IMR-90 (cell line): ENCODE results near the gene ARMC8. TPM values are rescaled to one million over a fixed set of nuclear protein-coding genes. Genes with fewer than 3 reads are reported as not detected.

Experiments used
- ATAC-seq: fragments of 200-7000 bp; cut with Tn5 transposase; 2 replicates; pipeline ENCODE4 v1.9.1; 2020; ENCODE audit warnings: low read depth, mild to moderate bottlenecking, moderate library complexity
- BruUV-seq: library from RNA; stranded (reverse); fragments of 400-500 nt; replicated peaks from 2 replicates; lab custom pipeline; 2021; lab: Mats Ljungman, UMichigan
- CTCF ChIA-PET: fragments of 300-600 bp; formaldehyde crosslinking; extraction: SDS; loops from one replicate; lab custom pipeline; 2021; ENCODE audit warnings: antibody characterized with exemption; lab: Yijun Ruan, JAX
- POLR2A ChIA-PET: fragments of 300-600 bp; sonication (Branson Sonifier 250); formaldehyde crosslinking; loops from one replicate; lab custom pipeline; 2022; ENCODE audit warnings: antibody characterized with exemption; ENCODE audit not compliant: unreplicated experiment; lab: Charles Lee
- DNase-seq: peaks from one replicate; pipeline ENCODE4 v3.0.0; 2013
- H2AFZ ChIP-seq: replicated peaks from 2 replicates; pipeline ENCODE3; 2013; ENCODE audit warnings: low read length, mild to moderate bottlenecking; ENCODE audit not compliant: poor library complexity
- H2AK5ac ChIP-seq: 2 replicates; pipeline ENCODE4 v1.6.1; 2013; ENCODE audit warnings: low read depth, low read length, inconsistent platforms
- H2AK9ac ChIP-seq: replicated peaks from 2 replicates; pipeline ENCODE3; 2013; ENCODE audit warnings: mild to moderate bottlenecking, low read depth, low read length, moderate library complexity; ENCODE audit not compliant: poor library complexity
- H2BK120ac ChIP-seq: 2 replicates; pipeline ENCODE4 v1.6.1; 2013; ENCODE audit warnings: low read depth, low read length, inconsistent platforms
- H2BK15ac ChIP-seq: 3 replicates; pipeline ENCODE4 v1.6.1; 2013; ENCODE audit warnings: low read depth, low read length, inconsistent platforms
- H2BK20ac ChIP-seq: 2 replicates; pipeline ENCODE4 v1.6.1; 2013; ENCODE audit warnings: low read depth, mild to moderate bottlenecking, inconsistent platforms, low read length, moderate library complexity
- H2BK5ac ChIP-seq: 2 replicates; pipeline ENCODE4 v1.6.1; 2013; ENCODE audit warnings: mild to moderate bottlenecking, low read depth, low read length, inconsistent platforms; ENCODE audit not compliant: poor library complexity, severe bottlenecking
- H3K14ac ChIP-seq: replicated peaks from 2 replicates; pipeline ENCODE4 v1.6.1; 2013; ENCODE audit warnings: low read depth, low read length, inconsistent platforms
- H3K18ac ChIP-seq: 2 replicates; pipeline ENCODE4 v1.6.1; 2013; ENCODE audit warnings: low read depth, low read length, control low read depth
- H3K23ac ChIP-seq: 2 replicates; pipeline ENCODE4 v1.6.1; 2013; ENCODE audit warnings: low read depth, low read length, inconsistent platforms
- H3K27ac ChIP-seq: 2 replicates; pipeline ENCODE4 v1.5.1; 2013; ENCODE audit warnings: mild to moderate bottlenecking, control low read depth, low read length; ENCODE audit not compliant: insufficient read depth
- H3K27me3 ChIP-seq: 2 replicates; pipeline ENCODE4 v1.6.1; 2013; ENCODE audit warnings: low read length; ENCODE audit not compliant: control insufficient read depth, insufficient read depth
- H3K36me3 ChIP-seq: 2 replicates; pipeline ENCODE4 v1.6.1; 2013; ENCODE audit warnings: low read length, mixed read lengths; ENCODE audit not compliant: control insufficient read depth, insufficient read depth
- H3K4ac ChIP-seq: 2 replicates; pipeline ENCODE4 v1.6.1; 2013; ENCODE audit warnings: low read depth, low read length, inconsistent platforms
- H3K4me1 ChIP-seq: 2 replicates; pipeline ENCODE4 v1.6.1; 2013; ENCODE audit warnings: low read length, mixed read lengths; ENCODE audit not compliant: control insufficient read depth, insufficient read depth
- H3K4me2 ChIP-seq: 2 replicates; pipeline ENCODE4 v1.6.1; 2013; ENCODE audit warnings: low read depth, mild to moderate bottlenecking, control low read depth, low read length, moderate library complexity
- H3K4me3 ChIP-seq: 2 replicates; pipeline ENCODE4 v1.5.1; 2013; ENCODE audit warnings: low read depth, mild to moderate bottlenecking, control low read depth, low read length, moderate library complexity; ENCODE audit not compliant: insufficient read depth
- H3K56ac ChIP-seq: 2 replicates; pipeline ENCODE4 v1.6.1; 2013; ENCODE audit warnings: low read length, inconsistent platforms; ENCODE audit not compliant: insufficient read depth; ENCODE audit errors: extremely low read depth
- H3K79me1 ChIP-seq, 2 experiments: 2 replicates each; pipeline ENCODE4 v1.6.1; 2013; ENCODE audit warnings: low read length in 2 of 2, inconsistent platforms in 1 of 2, low read depth in 1 of 2
- H3K9ac ChIP-seq: 2 replicates; pipeline ENCODE4 v1.6.1; 2013; ENCODE audit warnings: low read depth, low read length, control low read depth
- H3K9me1 ChIP-seq: 2 replicates; pipeline ENCODE4 v1.6.1; 2013; ENCODE audit warnings: low read length, inconsistent platforms; ENCODE audit not compliant: insufficient read depth
- H3K9me3 ChIP-seq: 2 replicates; pipeline ENCODE4 v1.6.1; 2013; ENCODE audit warnings: low read length; ENCODE audit not compliant: control insufficient read depth, insufficient read depth
- H4K20me1 ChIP-seq: 2 replicates; pipeline ENCODE4 v1.6.1; 2013; ENCODE audit warnings: low read length, inconsistent platforms; ENCODE audit not compliant: insufficient read depth
- H4K5ac ChIP-seq: 2 replicates; pipeline ENCODE4 v1.6.1; 2013; ENCODE audit warnings: mild to moderate bottlenecking, low read depth, low read length, control low read depth
- H4K8ac ChIP-seq, 2 experiments: 2 replicates each; pipeline ENCODE4 v1.6.1; 2013; ENCODE audit warnings: low read depth in 2 of 2, low read length in 2 of 2, control low read depth in 1 of 2, inconsistent platforms in 1 of 2
- H4K91ac ChIP-seq: 2 replicates; pipeline ENCODE4 v1.6.1; 2013; ENCODE audit warnings: low read depth, low read length, inconsistent platforms; ENCODE audit not compliant: insufficient read depth
- CEBPB ChIP-seq: IDR thresholded peaks from 2 replicates; pipeline ENCODE4 v1.6.1; 2012; ENCODE audit warnings: low read depth, low read length, improper control_type of control experiment
- CHD1 ChIP-seq: IDR thresholded peaks from 2 replicates; pipeline ENCODE4 v1.6.1; 2012; ENCODE audit warnings: low read depth, low read length, improper control_type of control experiment
- ELK1 ChIP-seq: fragments of 150-350 bp; IDR thresholded peaks from 2 replicates; pipeline ENCODE4 v1.6.1; 2016; ENCODE audit warnings: low read depth, mild to moderate bottlenecking, low read length, moderate library complexity, borderline replicate concordance
- FOS ChIP-seq: fragments of 150-350 bp; IDR thresholded peaks from 2 replicates; pipeline ENCODE4 v1.6.1; 2016; ENCODE audit warnings: low read depth, low read length
- MAFK ChIP-seq: IDR thresholded peaks from 2 replicates; pipeline ENCODE4 v1.6.1; 2012; ENCODE audit warnings: low read depth, low read length, improper control_type of control experiment
- MXI1 ChIP-seq: IDR thresholded peaks from 2 replicates; pipeline ENCODE4 v1.6.1; 2012; ENCODE audit warnings: low read depth, mild to moderate bottlenecking, low read length, moderate library complexity, borderline replicate concordance
- RCOR1 ChIP-seq: IDR thresholded peaks from 2 replicates; pipeline ENCODE4 v1.6.1; 2012; ENCODE audit warnings: mild to moderate bottlenecking, low read length, improper control_type of control experiment; ENCODE audit not compliant: insufficient replicate concordance
- RFX5 ChIP-seq: IDR thresholded peaks from 2 replicates; pipeline ENCODE4 v1.8.0; 2012; ENCODE audit warnings: low read depth, mild to moderate bottlenecking, low read length, moderate library complexity
- WGBS, 2 experiments: methylation state at CpG; one replicate each; pipeline versions ENCODE4 v1.1.5 to v1.1.7; 2013; ENCODE audit warnings: missing lambda C conversion rate in 2 of 2; ENCODE audit not compliant: insufficient read length in 1 of 2; ENCODE audit errors: extremely low coverage in 2 of 2; 5-methylcytosine and 5-hydroxymethylcytosine counted together
- dilution Hi-C: fragments of 300-500 bp; cut with HindIII; formaldehyde crosslinking; loops from one replicate; pipeline ENCODE4 v1.14.3; 2018; ENCODE audit warnings: low sequenced_read_pairs; ENCODE audit not compliant: unreplicated experiment
- in situ Hi-C: fragments of 300-500 bp; cut with MboI; formaldehyde crosslinking; loops from 3 replicates; pipeline ENCODE4 v1.14.3; 2019; ENCODE audit warnings: low sequenced_read_pairs, inconsistent platforms, mixed read lengths
- intact Hi-C: fragments of 100-400 bp; cut with micrococcal nuclease; formaldehyde crosslinking; loops from 2 replicates; pipeline ENCODE4 v1.10.0; 2022
- polyA plus RNA-seq, 3 experiments: library from polyadenylated mRNA; depleted of rRNA; stranded (reverse); fragments of >200 nt; gene quantifications; 2 replicates each; pipeline ENCODE4 v1.2.3, GENCODE V29; 2012; ENCODE audit warnings: low replicate concordance in 1 of 3
- total RNA-seq: library from RNA; depleted of rRNA; stranded (reverse); fragments of >200 nt; gene quantifications from 2 replicates; pipeline ENCODE4 v1.2.3, GENCODE V29; 2012
- TF ChIP-seq, protein P1 (sequence below): conservative IDR thresholded peaks from 2 replicates; pipeline ENCODE4 v1.5.1; 2012; ENCODE audit warnings: mild to moderate bottlenecking, low read depth, low read length, improper control_type of control experiment

The ARMC8 gene
- total and polyA plus RNA-seq, 2 of the 4 experiments (the other 2 are of a cell fraction), result 39.1 to 75.1 TPM

- no peak overlapping the region for H3K27ac ChIP-seq
- no peak overlapping the region for H4K8ac ChIP-seq
- peaks cover 3% of the 10 kb centered on the region; the same call in 1 of the 2 replicates for H3K9me1 ChIP-seq
- no peak overlapping the region for H3K56ac ChIP-seq
- H3K36me3 ChIP-seq, result peaks cover 4% of the 10 kb centered on the region
- no peak overlapping the region for H2BK20ac ChIP-seq
- H3K18ac ChIP-seq, result no peak overlapping the region
- no peak overlapping the region for H3K4ac ChIP-seq
- WGBS, 2 experiments, result 89% methylated on average over 3 of the region's 4 CpGs; no CpG with 5 or more reads in 1 of the 2 experiments
- H2AK9ac ChIP-seq, result no peak overlapping the region
- no peak overlapping the region for H3K4me3 ChIP-seq
- no peak for ATAC-seq
- H4K20me1 ChIP-seq, result no peaks in the 10 kb centered on the region
- DNase-seq, result no peak
- H3K4me2 ChIP-seq, result no peak overlapping the region
- dilution Hi-C loops (no loop called here), in situ Hi-C loops (no loop called here), intact Hi-C loops (no loop called here)
- H2BK5ac ChIP-seq, result no peak overlapping the region
- no peak overlapping the region for H4K5ac ChIP-seq
- no peaks in the 10 kb centered on the region for H3K9me3 ChIP-seq
- no peak overlapping the region for H3K23ac ChIP-seq
- no peak overlapping the region for H2BK120ac ChIP-seq
- POLR2A ChIA-PET, result no interaction called here
- H4K91ac ChIP-seq, result no peak overlapping the region
- no peak overlapping the region for H2BK15ac ChIP-seq
- H2AK5ac ChIP-seq, result no peak overlapping the region
- no TSS peak for BruUV-seq
- no peaks in the 10 kb centered on the region for H3K27me3 ChIP-seq
- TF ChIP-seq CEBPB, result no peak
- TF ChIP-seq, protein P1, sequence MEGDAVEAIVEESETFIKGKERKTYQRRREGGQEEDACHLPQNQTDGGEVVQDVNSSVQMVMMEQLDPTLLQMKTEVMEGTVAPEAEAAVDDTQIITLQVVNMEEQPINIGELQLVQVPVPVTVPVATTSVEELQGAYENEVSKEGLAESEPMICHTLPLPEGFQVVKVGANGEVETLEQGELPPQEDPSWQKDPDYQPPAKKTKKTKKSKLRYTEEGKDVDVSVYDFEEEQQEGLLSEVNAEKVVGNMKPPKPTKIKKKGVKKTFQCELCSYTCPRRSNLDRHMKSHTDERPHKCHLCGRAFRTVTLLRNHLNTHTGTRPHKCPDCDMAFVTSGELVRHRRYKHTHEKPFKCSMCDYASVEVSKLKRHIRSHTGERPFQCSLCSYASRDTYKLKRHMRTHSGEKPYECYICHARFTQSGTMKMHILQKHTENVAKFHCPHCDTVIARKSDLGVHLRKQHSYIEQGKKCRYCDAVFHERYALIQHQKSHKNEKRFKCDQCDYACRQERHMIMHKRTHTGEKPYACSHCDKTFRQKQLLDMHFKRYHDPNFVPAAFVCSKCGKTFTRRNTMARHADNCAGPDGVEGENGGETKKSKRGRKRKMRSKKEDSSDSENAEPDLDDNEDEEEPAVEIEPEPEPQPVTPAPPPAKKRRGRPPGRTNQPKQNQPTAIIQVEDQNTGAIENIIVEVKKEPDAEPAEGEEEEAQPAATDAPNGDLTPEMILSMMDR, result no peak
- TF ChIP-seq MAFK, result no peak
- no peak for TF ChIP-seq RFX5
- no peak for TF ChIP-seq ELK1
- TF ChIP-seq FOS, result no peak
- TF ChIP-seq CHD1, result no peak
- no peak for TF ChIP-seq MXI1
- TF ChIP-seq RCOR1, result no peak
- H3K14ac ChIP-seq, result no peak overlapping the region
- H3K9ac ChIP-seq, result no peak overlapping the region
- H3K79me1 ChIP-seq, result no peaks in the 10 kb centered on the region
- no peaks in the 10 kb centered on the region for H3K4me1 ChIP-seq
- CTCF ChIA-PET, result no interaction called here
- H2AFZ ChIP-seq, result no peak overlapping the region
These were observed 72.0 kb downstream of the ARMC8 start for GRCh38 chr3:138259126-138259525.
